IMR-90 (cell line): ENCODE results near the gene ATL2. TPM values are rescaled to one million over a fixed set of nuclear protein-coding genes. Genes with fewer than 3 reads are reported as not detected.

ENCODE experiments used
- ATAC-seq: fragments of 200-7000 bp; cut with Tn5 transposase; 2 replicates; pipeline ENCODE4 v1.9.1; 2020; ENCODE audit warnings: low read depth, mild to moderate bottlenecking, moderate library complexity
- BruUV-seq: library from RNA; stranded (reverse); fragments of 400-500 nt; replicated peaks from 2 replicates; lab custom pipeline; 2021; lab: Mats Ljungman, UMichigan
- CTCF ChIA-PET: fragments of 300-600 bp; formaldehyde crosslinking; extraction: SDS; loops from one replicate; lab custom pipeline; 2021; ENCODE audit warnings: antibody characterized with exemption; lab: Yijun Ruan, JAX
- POLR2A ChIA-PET: fragments of 300-600 bp; sonication (Branson Sonifier 250); formaldehyde crosslinking; loops from one replicate; lab custom pipeline; 2022; ENCODE audit warnings: antibody characterized with exemption; ENCODE audit not compliant: unreplicated experiment; lab: Charles Lee
- DNase-seq: peaks from one replicate; pipeline ENCODE4 v3.0.0; 2013
- H2AFZ ChIP-seq: replicated peaks from 2 replicates; pipeline ENCODE3; 2013; ENCODE audit warnings: low read length, mild to moderate bottlenecking; ENCODE audit not compliant: poor library complexity
- H2AK5ac ChIP-seq: 2 replicates; pipeline ENCODE4 v1.6.1; 2013; ENCODE audit warnings: low read depth, low read length, inconsistent platforms
- H2AK9ac ChIP-seq: replicated peaks from 2 replicates; pipeline ENCODE3; 2013; ENCODE audit warnings: mild to moderate bottlenecking, low read depth, low read length, moderate library complexity; ENCODE audit not compliant: poor library complexity
- H2BK120ac ChIP-seq: 2 replicates; pipeline ENCODE4 v1.6.1; 2013; ENCODE audit warnings: low read depth, low read length, inconsistent platforms
- H2BK15ac ChIP-seq: 3 replicates; pipeline ENCODE4 v1.6.1; 2013; ENCODE audit warnings: low read depth, low read length, inconsistent platforms
- H2BK20ac ChIP-seq: 2 replicates; pipeline ENCODE4 v1.6.1; 2013; ENCODE audit warnings: low read depth, mild to moderate bottlenecking, inconsistent platforms, low read length, moderate library complexity
- H2BK5ac ChIP-seq: 2 replicates; pipeline ENCODE4 v1.6.1; 2013; ENCODE audit warnings: mild to moderate bottlenecking, low read depth, low read length, inconsistent platforms; ENCODE audit not compliant: poor library complexity, severe bottlenecking
- H3K14ac ChIP-seq: replicated peaks from 2 replicates; pipeline ENCODE4 v1.6.1; 2013; ENCODE audit warnings: low read depth, low read length, inconsistent platforms
- H3K18ac ChIP-seq: 2 replicates; pipeline ENCODE4 v1.6.1; 2013; ENCODE audit warnings: low read depth, low read length, control low read depth
- H3K23ac ChIP-seq: 2 replicates; pipeline ENCODE4 v1.6.1; 2013; ENCODE audit warnings: low read depth, low read length, inconsistent platforms
- H3K27ac ChIP-seq: 2 replicates; pipeline ENCODE4 v1.5.1; 2013; ENCODE audit warnings: mild to moderate bottlenecking, control low read depth, low read length; ENCODE audit not compliant: insufficient read depth
- H3K27me3 ChIP-seq: 2 replicates; pipeline ENCODE4 v1.6.1; 2013; ENCODE audit warnings: low read length; ENCODE audit not compliant: control insufficient read depth, insufficient read depth
- H3K36me3 ChIP-seq: 2 replicates; pipeline ENCODE4 v1.6.1; 2013; ENCODE audit warnings: low read length, mixed read lengths; ENCODE audit not compliant: control insufficient read depth, insufficient read depth
- H3K4ac ChIP-seq: 2 replicates; pipeline ENCODE4 v1.6.1; 2013; ENCODE audit warnings: low read depth, low read length, inconsistent platforms
- H3K4me1 ChIP-seq: 2 replicates; pipeline ENCODE4 v1.6.1; 2013; ENCODE audit warnings: low read length, mixed read lengths; ENCODE audit not compliant: control insufficient read depth, insufficient read depth
- H3K4me2 ChIP-seq: 2 replicates; pipeline ENCODE4 v1.6.1; 2013; ENCODE audit warnings: low read depth, mild to moderate bottlenecking, control low read depth, low read length, moderate library complexity
- H3K4me3 ChIP-seq: 2 replicates; pipeline ENCODE4 v1.5.1; 2013; ENCODE audit warnings: low read depth, mild to moderate bottlenecking, control low read depth, low read length, moderate library complexity; ENCODE audit not compliant: insufficient read depth
- H3K56ac ChIP-seq: 2 replicates; pipeline ENCODE4 v1.6.1; 2013; ENCODE audit warnings: low read length, inconsistent platforms; ENCODE audit not compliant: insufficient read depth; ENCODE audit errors: extremely low read depth
- H3K79me1 ChIP-seq, 2 experiments: 2 replicates each; pipeline ENCODE4 v1.6.1; 2013; ENCODE audit warnings: low read length in 2 of 2, inconsistent platforms in 1 of 2, low read depth in 1 of 2
- H3K9ac ChIP-seq: 2 replicates; pipeline ENCODE4 v1.6.1; 2013; ENCODE audit warnings: low read depth, low read length, control low read depth
- H3K9me1 ChIP-seq: 2 replicates; pipeline ENCODE4 v1.6.1; 2013; ENCODE audit warnings: low read length, inconsistent platforms; ENCODE audit not compliant: insufficient read depth
- H3K9me3 ChIP-seq: 2 replicates; pipeline ENCODE4 v1.6.1; 2013; ENCODE audit warnings: low read length; ENCODE audit not compliant: control insufficient read depth, insufficient read depth
- H4K20me1 ChIP-seq: 2 replicates; pipeline ENCODE4 v1.6.1; 2013; ENCODE audit warnings: low read length, inconsistent platforms; ENCODE audit not compliant: insufficient read depth
- H4K5ac ChIP-seq: 2 replicates; pipeline ENCODE4 v1.6.1; 2013; ENCODE audit warnings: mild to moderate bottlenecking, low read depth, low read length, control low read depth
- H4K8ac ChIP-seq, 2 experiments: 2 replicates each; pipeline ENCODE4 v1.6.1; 2013; ENCODE audit warnings: low read depth in 2 of 2, low read length in 2 of 2, control low read depth in 1 of 2, inconsistent platforms in 1 of 2
- H4K91ac ChIP-seq: 2 replicates; pipeline ENCODE4 v1.6.1; 2013; ENCODE audit warnings: low read depth, low read length, inconsistent platforms; ENCODE audit not compliant: insufficient read depth
- BHLHE40 ChIP-seq: fragments of 150-350 bp; IDR thresholded peaks from 2 replicates; pipeline ENCODE4 v1.6.1; 2016; ENCODE audit warnings: mild to moderate bottlenecking, low read depth, low read length
- CEBPB ChIP-seq: IDR thresholded peaks from 2 replicates; pipeline ENCODE4 v1.6.1; 2012; ENCODE audit warnings: low read depth, low read length, improper control_type of control experiment
- CHD1 ChIP-seq: IDR thresholded peaks from 2 replicates; pipeline ENCODE4 v1.6.1; 2012; ENCODE audit warnings: low read depth, low read length, improper control_type of control experiment
- FOS ChIP-seq: fragments of 150-350 bp; IDR thresholded peaks from 2 replicates; pipeline ENCODE4 v1.6.1; 2016; ENCODE audit warnings: low read depth, low read length
- MAFK ChIP-seq: IDR thresholded peaks from 2 replicates; pipeline ENCODE4 v1.6.1; 2012; ENCODE audit warnings: low read depth, low read length, improper control_type of control experiment
- MAZ ChIP-seq: IDR thresholded peaks from 2 replicates; pipeline ENCODE4 v1.6.1; 2012; ENCODE audit warnings: low read depth, mild to moderate bottlenecking, low read length, improper control_type of control experiment, moderate library complexity, borderline replicate concordance
- MXI1 ChIP-seq: IDR thresholded peaks from 2 replicates; pipeline ENCODE4 v1.6.1; 2012; ENCODE audit warnings: low read depth, mild to moderate bottlenecking, low read length, moderate library complexity, borderline replicate concordance
- POLR2A ChIP-seq: IDR thresholded peaks from 2 replicates; pipeline ENCODE4 v1.6.1; 2012; ENCODE audit warnings: mild to moderate bottlenecking, low read depth, low read length
- RAD21 ChIP-seq: IDR thresholded peaks from 2 replicates; pipeline ENCODE4 v1.6.1; 2012; ENCODE audit warnings: low read length, improper control_type of control experiment
- RCOR1 ChIP-seq: IDR thresholded peaks from 2 replicates; pipeline ENCODE4 v1.6.1; 2012; ENCODE audit warnings: mild to moderate bottlenecking, low read length, improper control_type of control experiment; ENCODE audit not compliant: insufficient replicate concordance
- RFX5 ChIP-seq: IDR thresholded peaks from 2 replicates; pipeline ENCODE4 v1.8.0; 2012; ENCODE audit warnings: low read depth, mild to moderate bottlenecking, low read length, moderate library complexity
- SMC3 ChIP-seq: fragments of 150-350 bp; IDR thresholded peaks from 2 replicates; pipeline ENCODE4 v1.6.1; 2016; ENCODE audit warnings: low read depth, mild to moderate bottlenecking, antibody characterized with exemption, low read length, moderate library complexity
- WGBS, 2 experiments: methylation state at CpG; one replicate each; pipeline versions ENCODE4 v1.1.5 to v1.1.7; 2013; ENCODE audit warnings: missing lambda C conversion rate in 2 of 2; ENCODE audit not compliant: insufficient read length in 1 of 2; ENCODE audit errors: extremely low coverage in 2 of 2; 5-methylcytosine and 5-hydroxymethylcytosine counted together
- dilution Hi-C: fragments of 300-500 bp; cut with HindIII; formaldehyde crosslinking; loops from one replicate; pipeline ENCODE4 v1.14.3; 2018; ENCODE audit warnings: low sequenced_read_pairs; ENCODE audit not compliant: unreplicated experiment
- in situ Hi-C: fragments of 300-500 bp; cut with MboI; formaldehyde crosslinking; loops from 3 replicates; pipeline ENCODE4 v1.14.3; 2019; ENCODE audit warnings: low sequenced_read_pairs, inconsistent platforms, mixed read lengths
- intact Hi-C: fragments of 100-400 bp; cut with micrococcal nuclease; formaldehyde crosslinking; loops from 2 replicates; pipeline ENCODE4 v1.10.0; 2022
- polyA plus RNA-seq, 3 experiments: library from polyadenylated mRNA; depleted of rRNA; stranded (reverse); fragments of >200 nt; gene quantifications; 2 replicates each; pipeline ENCODE4 v1.2.3, GENCODE V29; 2012; ENCODE audit warnings: low replicate concordance in 1 of 3
- total RNA-seq: library from RNA; depleted of rRNA; stranded (reverse); fragments of >200 nt; gene quantifications from 2 replicates; pipeline ENCODE4 v1.2.3, GENCODE V29; 2012
- TF ChIP-seq, protein P1 (sequence below): fragments of 150-350 bp; IDR thresholded peaks from 2 replicates; pipeline ENCODE4 v1.6.1; 2017; ENCODE audit warnings: mild to moderate bottlenecking, antibody characterized with exemption, low read length, low read depth
- TF ChIP-seq, protein P2 (sequence below): fragments of 150-350 bp; IDR thresholded peaks from 2 replicates; pipeline ENCODE4 v1.6.1; 2016; ENCODE audit warnings: low read depth, mild to moderate bottlenecking, low read length, moderate library complexity, borderline replicate concordance

ATL2 gene
- total and polyA plus RNA-seq, 2 of the 4 experiments (the other 2 are of a cell fraction) = 16.0 to 62.6 TPM

- no peak overlapping the region for H3K18ac ChIP-seq
- H2AK5ac ChIP-seq = no peak overlapping the region
- no peak overlapping the region for H3K4ac ChIP-seq
- H2BK20ac ChIP-seq = no peak overlapping the region
- no peaks in the 10 kb centered on the region for H4K20me1 ChIP-seq
- H4K5ac ChIP-seq = no peak overlapping the region
- WGBS, 2 experiments = 100% methylated on average over 1 of the region's 6 CpGs; no CpG with 5 or more reads in 1 of the 2 experiments
- H2BK5ac ChIP-seq = no peak overlapping the region
- no peak overlapping the region for H3K27ac ChIP-seq
- no peaks in the 10 kb centered on the region for H3K36me3 ChIP-seq
- ChIA-PET CTCF (no interaction called here), POLR2A (no interaction called here)
- intact Hi-C loops = no loop called here
- no peak overlapping the region for H2AK9ac ChIP-seq
- H3K4me2 ChIP-seq = no peak overlapping the region
- H3K9me1 ChIP-seq = no peaks in the 10 kb centered on the region
- no peak overlapping the region for H4K8ac ChIP-seq
- H3K9me3 ChIP-seq = no peaks in the 10 kb centered on the region
- no peak overlapping the region for H2BK15ac ChIP-seq
- H3K23ac ChIP-seq = no peak overlapping the region
- ATAC-seq (no peak), DNase-seq (no peak)
- H3K14ac ChIP-seq = no peak overlapping the region
- H3K4me3 ChIP-seq = no peak overlapping the region
- H2BK120ac ChIP-seq = no peak overlapping the region
- H3K56ac ChIP-seq = no peak overlapping the region
- BruUV-seq = no TSS peak
- H3K9ac ChIP-seq = no peak overlapping the region
- dilution Hi-C loops = no loop called here
- in situ Hi-C loops = no loop called here
- TF ChIP-seq RFX5 (no peak), SMC3 (no peak), BHLHE40 (no peak), MAZ (no peak), MAFK (no peak), CEBPB (no peak), FOS (no peak), RCOR1 (no peak), CHD1 (no peak), MXI1 (no peak), POLR2A (no peak), RAD21 (no peak)
- TF ChIP-seq, protein P1, sequence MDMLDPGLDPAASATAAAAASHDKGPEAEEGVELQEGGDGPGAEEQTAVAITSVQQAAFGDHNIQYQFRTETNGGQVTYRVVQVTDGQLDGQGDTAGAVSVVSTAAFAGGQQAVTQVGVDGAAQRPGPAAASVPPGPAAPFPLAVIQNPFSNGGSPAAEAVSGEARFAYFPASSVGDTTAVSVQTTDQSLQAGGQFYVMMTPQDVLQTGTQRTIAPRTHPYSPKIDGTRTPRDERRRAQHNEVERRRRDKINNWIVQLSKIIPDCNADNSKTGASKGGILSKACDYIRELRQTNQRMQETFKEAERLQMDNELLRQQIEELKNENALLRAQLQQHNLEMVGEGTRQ = no peak
- TF ChIP-seq, protein P2, sequence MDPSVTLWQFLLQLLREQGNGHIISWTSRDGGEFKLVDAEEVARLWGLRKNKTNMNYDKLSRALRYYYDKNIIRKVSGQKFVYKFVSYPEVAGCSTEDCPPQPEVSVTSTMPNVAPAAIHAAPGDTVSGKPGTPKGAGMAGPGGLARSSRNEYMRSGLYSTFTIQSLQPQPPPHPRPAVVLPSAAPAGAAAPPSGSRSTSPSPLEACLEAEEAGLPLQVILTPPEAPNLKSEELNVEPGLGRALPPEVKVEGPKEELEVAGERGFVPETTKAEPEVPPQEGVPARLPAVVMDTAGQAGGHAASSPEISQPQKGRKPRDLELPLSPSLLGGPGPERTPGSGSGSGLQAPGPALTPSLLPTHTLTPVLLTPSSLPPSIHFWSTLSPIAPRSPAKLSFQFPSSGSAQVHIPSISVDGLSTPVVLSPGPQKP = no peak
- H3K27me3 ChIP-seq = peaks cover 18% of the 10 kb centered on the region
- no peak overlapping the region for H4K91ac ChIP-seq
- peaks cover 2% of the 10 kb centered on the region; the same call in 1 of the 2 replicates for H3K4me1 ChIP-seq
- no peaks in the 10 kb centered on the region for H3K79me1 ChIP-seq
- H2AFZ ChIP-seq = no peak overlapping the region
Measured at GRCh38 chr2:38281095-38281742, 95.9 kb downstream of the ATL2 start.
